Thyroid gland (tissue), 4 donors: ENCODE data around the gene GPR18.

Experiments used
- CTCF ChIP-seq, 6 experiments: fragments of 200-600 bp in 3 of 6; fragments of 450-650 bp in 3 of 6; sonication (generic) in 3 of 6; IDR thresholded peaks; one replicate each; pipeline ENCODE4 v1.5.1; 2016 to 2019; ENCODE audit warnings: antibody characterized with exemption in 6 of 6, mild to moderate bottlenecking in 2 of 6, inconsistent platforms in 1 of 6, moderate library complexity in 1 of 6
- POLR2A ChIP-seq, 2 donors: fragments of 450-650 bp; IDR thresholded peaks; one replicate each; pipeline ENCODE4 v1.6.1; 2017; ENCODE audit warnings: antibody characterized with exemption in 2 of 2, mild to moderate bottlenecking in 2 of 2, moderate library complexity in 1 of 2

DNA sequence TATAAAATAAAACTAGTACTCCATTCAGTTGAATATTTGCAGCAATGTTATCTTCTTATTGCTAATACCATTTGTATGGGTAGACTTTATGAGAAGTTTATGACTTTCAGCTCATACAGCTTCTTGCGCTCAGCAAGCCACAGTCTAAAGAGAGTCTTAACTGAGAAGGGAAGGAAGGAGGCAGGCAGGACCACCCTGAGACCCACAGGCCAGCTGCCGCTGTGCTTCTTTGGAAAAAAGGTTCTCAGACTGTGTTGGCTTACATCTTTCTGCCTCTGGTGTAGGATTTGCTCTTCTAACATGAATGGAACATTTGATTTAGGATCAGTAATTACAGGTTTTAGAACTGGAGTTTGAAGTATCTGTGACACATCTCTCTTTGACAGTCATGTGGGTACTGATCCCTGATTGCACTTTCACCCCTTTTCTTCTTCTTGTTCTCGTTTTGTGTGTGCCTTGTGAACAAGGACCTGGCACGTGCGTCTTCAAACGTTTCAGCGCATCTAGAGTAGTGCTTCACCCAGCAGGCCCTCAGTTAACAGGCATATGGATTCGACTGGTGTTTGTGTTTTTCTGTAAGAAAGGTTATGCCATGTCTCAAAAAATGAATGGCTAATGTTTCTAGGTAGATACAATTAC is 7.1 kb upstream of the GPR18 start:
- TF ChIP-seq POLR2A (IDR thresholded peaks at IDR 0.05) (no peak), CTCF (IDR thresholded peaks at IDR 0.05) (no peak)
